Measurements from ENCODE around the gene THSD4.

DNA sequence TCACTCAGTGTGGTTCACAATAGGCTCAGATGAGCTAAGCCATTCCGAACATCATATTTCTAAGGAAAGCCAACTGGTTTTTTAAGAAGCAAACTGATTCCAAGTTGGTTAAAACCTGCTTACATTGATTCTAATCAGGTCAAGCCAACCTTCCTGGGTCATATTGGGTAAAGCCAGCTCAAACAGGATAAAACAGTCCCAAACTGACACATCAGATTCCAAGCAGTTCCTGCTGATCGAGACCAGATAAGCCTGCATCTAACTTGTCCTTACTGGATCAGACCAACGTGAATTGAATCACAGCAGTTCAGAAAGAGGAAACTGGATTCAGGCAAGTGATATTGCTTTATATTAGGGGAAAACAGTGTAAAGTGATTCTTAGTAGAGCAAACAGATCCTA is 18.6 kb upstream of the THSD4 start:
- no peak for TF ChIP-seq POLR2A (IDR thresholded peaks at IDR 0.05)
- TF ChIP-seq, protein P1, sequence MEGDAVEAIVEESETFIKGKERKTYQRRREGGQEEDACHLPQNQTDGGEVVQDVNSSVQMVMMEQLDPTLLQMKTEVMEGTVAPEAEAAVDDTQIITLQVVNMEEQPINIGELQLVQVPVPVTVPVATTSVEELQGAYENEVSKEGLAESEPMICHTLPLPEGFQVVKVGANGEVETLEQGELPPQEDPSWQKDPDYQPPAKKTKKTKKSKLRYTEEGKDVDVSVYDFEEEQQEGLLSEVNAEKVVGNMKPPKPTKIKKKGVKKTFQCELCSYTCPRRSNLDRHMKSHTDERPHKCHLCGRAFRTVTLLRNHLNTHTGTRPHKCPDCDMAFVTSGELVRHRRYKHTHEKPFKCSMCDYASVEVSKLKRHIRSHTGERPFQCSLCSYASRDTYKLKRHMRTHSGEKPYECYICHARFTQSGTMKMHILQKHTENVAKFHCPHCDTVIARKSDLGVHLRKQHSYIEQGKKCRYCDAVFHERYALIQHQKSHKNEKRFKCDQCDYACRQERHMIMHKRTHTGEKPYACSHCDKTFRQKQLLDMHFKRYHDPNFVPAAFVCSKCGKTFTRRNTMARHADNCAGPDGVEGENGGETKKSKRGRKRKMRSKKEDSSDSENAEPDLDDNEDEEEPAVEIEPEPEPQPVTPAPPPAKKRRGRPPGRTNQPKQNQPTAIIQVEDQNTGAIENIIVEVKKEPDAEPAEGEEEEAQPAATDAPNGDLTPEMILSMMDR (IDR thresholded peaks at IDR 0.05): no peak
